Esophagus muscularis mucosa (tissue), 4 donors: ENCODE data around the gene PIP5K1B. TPM values are rescaled to one million over a fixed set of nuclear protein-coding genes. Genes with fewer than 3 reads are reported as not detected.

ENCODE experiments used
- DNase-seq: peaks from one replicate; pipeline ENCODE4 v3.0.0-alpha.2; 2017; ENCODE audit errors: extremely low spot score
- H3K27ac ChIP-seq, 4 donors: fragments of 200-600 bp; sonication (generic); replicated peaks in 1 of 4; 1 replicate in 3 of 4; 2 replicates in 1 of 4; pipeline ENCODE4 v1.5.1; 2016 to 2019; ENCODE audit warnings: mild to moderate bottlenecking in 1 of 4
- H3K27me3 ChIP-seq, 4 donors: fragments of 200-600 bp; sonication (generic); one replicate each; pipeline versions ENCODE4 v1.5.1 to v1.6.0; 2016 to 2019
- H3K36me3 ChIP-seq, 4 donors: fragments of 200-600 bp; sonication (generic); one replicate each; pipeline ENCODE4 v1.5.1; 2016 to 2019
- H3K4me1 ChIP-seq, 4 donors: fragments of 200-600 bp; sonication (generic); one replicate each; pipeline ENCODE4 v1.5.1; 2016 to 2019
- H3K4me3 ChIP-seq, 4 donors: fragments of 200-600 bp; sonication (generic); 1 replicate in 2 of 4; 2 replicates in 2 of 4; pipeline ENCODE4 v1.5.1; 2016 to 2019; ENCODE audit warnings: mild to moderate bottlenecking in 4 of 4, moderate library complexity in 1 of 4
- H3K9me3 ChIP-seq, 4 donors: fragments of 200-600 bp; sonication (generic); 1 replicate in 3 of 4; 2 replicates in 1 of 4; pipeline ENCODE4 v1.5.1; 2016 to 2019
- EP300 ChIP-seq: sonication (generic); formaldehyde crosslinking; IDR thresholded peaks from one replicate; pipeline ENCODE4 v1.6.1; 2017; ENCODE audit warnings: antibody characterized with exemption
- POLR2A ChIP-seq: fragments of 450-650 bp; IDR thresholded peaks from one replicate; pipeline ENCODE4 v1.6.1; 2017; ENCODE audit warnings: antibody characterized with exemption, moderate library complexity, mild to moderate bottlenecking, low read depth
- POLR2AphosphoS5 ChIP-seq, 2 donors: sonication (generic); formaldehyde crosslinking; IDR thresholded peaks; one replicate each; pipeline ENCODE4 v1.6.1; 2017; ENCODE audit warnings: antibody characterized with exemption in 2 of 2
- WGBS: methylation state at CpG from one replicate; pipeline ENCODE4 v1.1.5; 2018; 5-methylcytosine and 5-hydroxymethylcytosine counted together
- intact Hi-C: fragments of 100-400 bp; cut with DNase I; formaldehyde crosslinking; loops from one replicate; pipeline ENCODE4 v1.15.1; 2023
- total RNA-seq, 4 donors: library from RNA; depleted of rRNA; stranded (reverse); fragments of >200 nt; gene quantifications; one replicate each; pipeline versions ENCODE4 v1.1.0 to v1.2.1, GENCODE V29; 2016
- TF ChIP-seq, protein P1 (sequence below), 3 experiments: fragments of 200-600 bp in 2 of 3; fragments of 450-650 bp in 1 of 3; sonication (generic) in 2 of 3; IDR thresholded peaks; one replicate each; pipeline ENCODE4 v1.5.1; 2017 to 2019; ENCODE audit warnings: antibody characterized with exemption in 3 of 3, mild to moderate bottlenecking in 2 of 3, moderate library complexity in 1 of 3

PIP5K1B gene
- total RNA-seq, 4 donors from 2014 or later, result 0.42 to 1.7 (median 1.2) TPM

DNA sequence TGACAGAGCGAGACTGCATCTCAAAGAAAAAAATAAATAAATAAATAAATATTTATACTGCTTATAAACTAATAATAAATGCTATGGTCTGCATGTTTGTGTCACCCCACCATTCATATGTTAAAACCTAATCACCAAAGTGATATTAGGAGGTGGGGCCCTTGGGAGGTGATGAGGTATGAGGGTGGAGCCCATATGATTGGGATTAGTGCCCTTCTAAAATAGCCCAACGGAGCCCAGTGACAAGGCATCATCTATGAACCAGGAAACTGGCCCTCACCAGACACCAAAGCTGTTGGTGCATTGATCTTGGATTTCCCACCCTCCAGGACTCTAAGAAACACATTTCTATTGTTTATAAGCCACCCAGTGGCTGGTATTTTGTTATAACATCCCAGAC is 335.6 kb downstream of the PIP5K1B start:
- peaks cover 21 to 44% (median 24%) of the 10 kb centered on the region in 4 donors for H3K4me1 ChIP-seq
- no peaks in the 10 kb centered on the region for H3K27me3 ChIP-seq
- DNase-seq, result no peak
- H3K36me3 ChIP-seq, result no peaks in the 10 kb centered on the region
- TF ChIP-seq POLR2A, result no peak
- no peak for TF ChIP-seq EP300
- no peak for TF ChIP-seq POLR2AphosphoS5 (IDR thresholded peaks at IDR 0.05)
- TF ChIP-seq, protein P1, sequence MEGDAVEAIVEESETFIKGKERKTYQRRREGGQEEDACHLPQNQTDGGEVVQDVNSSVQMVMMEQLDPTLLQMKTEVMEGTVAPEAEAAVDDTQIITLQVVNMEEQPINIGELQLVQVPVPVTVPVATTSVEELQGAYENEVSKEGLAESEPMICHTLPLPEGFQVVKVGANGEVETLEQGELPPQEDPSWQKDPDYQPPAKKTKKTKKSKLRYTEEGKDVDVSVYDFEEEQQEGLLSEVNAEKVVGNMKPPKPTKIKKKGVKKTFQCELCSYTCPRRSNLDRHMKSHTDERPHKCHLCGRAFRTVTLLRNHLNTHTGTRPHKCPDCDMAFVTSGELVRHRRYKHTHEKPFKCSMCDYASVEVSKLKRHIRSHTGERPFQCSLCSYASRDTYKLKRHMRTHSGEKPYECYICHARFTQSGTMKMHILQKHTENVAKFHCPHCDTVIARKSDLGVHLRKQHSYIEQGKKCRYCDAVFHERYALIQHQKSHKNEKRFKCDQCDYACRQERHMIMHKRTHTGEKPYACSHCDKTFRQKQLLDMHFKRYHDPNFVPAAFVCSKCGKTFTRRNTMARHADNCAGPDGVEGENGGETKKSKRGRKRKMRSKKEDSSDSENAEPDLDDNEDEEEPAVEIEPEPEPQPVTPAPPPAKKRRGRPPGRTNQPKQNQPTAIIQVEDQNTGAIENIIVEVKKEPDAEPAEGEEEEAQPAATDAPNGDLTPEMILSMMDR (IDR thresholded peaks at IDR 0.05), result no peak
- 100% methylated on average over 2 of the region's 2 CpGs for WGBS
- intact Hi-C loops, result loop anchor here (10.0 kb wide), 1 partner anchor 274 kb away; no protein-coding TSS in a partner anchor
- no peaks in the 10 kb centered on the region for H3K9me3 ChIP-seq
- H3K4me3 ChIP-seq, result no peak overlapping the region
- no peak overlapping the region for H3K27ac ChIP-seq

DNA sequence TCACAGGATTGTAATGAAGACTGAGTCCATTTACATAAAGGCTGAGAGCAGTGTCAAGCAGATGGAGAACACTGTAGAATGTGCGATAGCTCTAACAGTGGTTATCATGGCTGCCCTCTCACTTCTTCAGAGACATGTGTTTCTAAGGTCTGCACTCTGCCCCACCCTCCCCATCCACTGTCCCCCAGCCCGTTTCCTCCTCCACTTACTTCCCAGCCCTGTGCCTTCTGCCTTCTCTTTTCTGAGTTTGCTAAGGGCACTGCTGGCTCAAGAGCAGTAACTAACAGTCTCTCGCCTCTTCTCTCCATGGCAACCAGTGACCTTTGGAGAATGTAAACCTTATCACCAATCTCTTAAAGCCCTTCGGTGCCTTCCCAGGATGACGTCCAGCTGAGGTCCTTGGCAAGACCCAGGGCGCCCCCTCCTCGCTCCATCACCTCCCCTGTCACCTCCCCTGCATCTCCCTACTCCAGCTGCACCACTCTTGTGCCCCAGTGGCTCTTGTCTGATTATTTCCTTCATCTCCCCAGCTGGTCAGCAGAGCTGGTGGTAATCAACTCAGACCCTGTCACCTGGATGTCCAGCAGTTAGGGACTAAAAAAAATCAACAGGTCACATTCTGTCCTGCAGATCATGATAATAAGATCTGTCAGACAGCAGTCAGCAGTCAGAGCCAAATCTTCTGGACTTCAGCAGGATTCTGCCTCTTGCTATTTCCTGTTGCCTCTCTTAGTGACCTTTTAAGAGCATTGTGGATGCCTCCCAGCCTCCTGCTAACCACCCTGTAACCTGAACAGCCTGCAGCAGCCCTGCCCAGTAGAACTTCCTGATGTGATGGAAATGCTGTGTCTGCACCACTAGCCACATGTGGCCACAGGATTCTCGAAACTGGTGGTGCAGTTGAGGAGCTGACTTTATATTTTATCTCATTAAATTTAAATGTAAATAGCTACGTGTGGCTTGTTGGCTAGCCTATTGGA is 339.5 kb downstream of the PIP5K1B start:
- H3K9me3 ChIP-seq, result no peaks in the 10 kb centered on the region
- 53% methylated on average over 9 of the region's 9 CpGs for WGBS
- H3K4me3 ChIP-seq, result no peak overlapping the region
- TF ChIP-seq, protein P1 (IDR thresholded peaks at IDR 0.05), result no peak
- TF ChIP-seq POLR2A, result no peak
- no peak for TF ChIP-seq EP300
- no peak for TF ChIP-seq POLR2AphosphoS5 (IDR thresholded peaks at IDR 0.05)
- H3K27ac ChIP-seq, result peak overlapping the region in 2 of 4 donors; percentile 17 to 49
- no peaks in the 10 kb centered on the region for H3K27me3 ChIP-seq
- peaks cover 10 to 36% (median 19%) of the 10 kb centered on the region in 4 donors for H3K4me1 ChIP-seq
- intact Hi-C loops, result loop anchor here (10.0 kb wide), 1 partner anchor 270 kb away; no protein-coding TSS in a partner anchor
- no peak for DNase-seq
- H3K36me3 ChIP-seq, result peaks cover 0 to 35% (median 29%) of the 10 kb centered on the region in 4 donors

DNA sequence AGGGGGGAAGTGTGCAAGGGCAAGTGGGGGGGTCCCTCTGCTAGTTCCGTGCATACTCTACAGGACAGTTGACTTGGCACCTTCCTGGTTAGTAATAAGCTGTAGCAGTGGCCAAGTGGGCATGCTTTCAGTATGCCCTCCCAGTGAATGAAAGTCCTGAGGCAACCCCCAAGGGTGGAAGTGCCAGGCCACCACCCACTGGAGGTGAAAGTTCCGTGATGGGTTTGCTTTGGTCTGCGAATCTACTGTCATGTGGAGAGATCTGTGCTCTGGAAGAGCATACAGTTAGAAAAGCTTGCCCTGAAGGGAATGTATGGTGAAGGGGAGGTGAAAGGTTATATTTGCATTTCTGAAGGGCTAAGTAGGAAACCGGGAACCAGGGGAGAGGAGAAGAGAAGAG is 340.8 kb downstream of the PIP5K1B start:
- Histone ChIP-seq H3K4me1 (peaks cover 10 to 36% (median 19%) of the 10 kb centered on the region in 4 donors), H3K9me3 (no peaks in the 10 kb centered on the region), H3K36me3 (peaks cover 0 to 42% (median 33%) of the 10 kb centered on the region in 4 donors), H3K27me3 (no peaks in the 10 kb centered on the region), H3K4me3 (no peak overlapping the region), H3K27ac (no peak overlapping the region)
- intact Hi-C loops, result loop anchor here (10.0 kb wide), 1 partner anchor 269 kb away; no protein-coding TSS in a partner anchor
- TF ChIP-seq EP300, result no peak
- no peak for TF ChIP-seq POLR2AphosphoS5 (IDR thresholded peaks at IDR 0.05)
- TF ChIP-seq, protein P1 (IDR thresholded peaks at IDR 0.05), result no peak
- no peak for TF ChIP-seq POLR2A
- no peak for DNase-seq
- 90% methylated on average over 4 of the region's 4 CpGs for WGBS

DNA sequence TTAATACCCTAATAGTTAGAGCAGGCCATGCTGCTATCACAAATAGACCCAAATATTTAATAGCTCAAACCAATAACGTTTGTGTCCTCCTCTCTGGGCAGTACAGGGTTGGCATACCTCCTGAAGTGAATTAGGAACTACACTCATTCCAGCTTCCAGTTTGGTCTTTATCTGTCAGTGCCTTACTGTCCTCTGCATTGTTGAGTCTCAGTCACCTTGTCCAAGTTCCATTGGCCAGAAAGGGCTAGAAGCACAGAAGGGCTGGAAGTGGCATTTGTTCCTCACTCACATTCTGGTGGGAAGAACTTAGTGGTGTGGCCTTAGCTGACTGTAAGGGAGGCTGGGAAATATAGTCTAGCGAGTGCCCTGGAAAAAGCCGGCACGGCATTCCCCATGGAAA is 341.7 kb downstream of the PIP5K1B start:
- Histone ChIP-seq H3K4me1 (peaks cover 10 to 34% (median 19%) of the 10 kb centered on the region in 4 donors), H3K27me3 (no peaks in the 10 kb centered on the region), H3K36me3 (peaks cover 0 to 48% (median 35%) of the 10 kb centered on the region in 4 donors), H3K9me3 (no peaks in the 10 kb centered on the region), H3K27ac (no peak overlapping the region), H3K4me3 (no peak overlapping the region)
- TF ChIP-seq, protein P1 (IDR thresholded peaks at IDR 0.05), result no peak
- TF ChIP-seq EP300 (no peak), POLR2AphosphoS5 (IDR thresholded peaks at IDR 0.05) (no peak), POLR2A (no peak)
- DNase-seq, result no peak
- 46% methylated on average over 1 of the region's 4 CpGs for WGBS
- intact Hi-C loops, result loop anchor here (10.0 kb wide), 1 partner anchor 268 kb away; no protein-coding TSS in a partner anchor
